Pons (tissue), 1 donor: ENCODE results near the gene NOX3.
"Not testable (repeated sequence)": the region's sequence is repeated elsewhere in the genome, so short reads cannot be mapped to it uniquely, and the experiment has no call there.

ENCODE experiments used
- DNase-seq: peaks from one replicate; pipeline ENCODE4 v3.0.0-alpha.2; 2016; ENCODE audit warnings: low spot score

Gene NOX3

DNA sequence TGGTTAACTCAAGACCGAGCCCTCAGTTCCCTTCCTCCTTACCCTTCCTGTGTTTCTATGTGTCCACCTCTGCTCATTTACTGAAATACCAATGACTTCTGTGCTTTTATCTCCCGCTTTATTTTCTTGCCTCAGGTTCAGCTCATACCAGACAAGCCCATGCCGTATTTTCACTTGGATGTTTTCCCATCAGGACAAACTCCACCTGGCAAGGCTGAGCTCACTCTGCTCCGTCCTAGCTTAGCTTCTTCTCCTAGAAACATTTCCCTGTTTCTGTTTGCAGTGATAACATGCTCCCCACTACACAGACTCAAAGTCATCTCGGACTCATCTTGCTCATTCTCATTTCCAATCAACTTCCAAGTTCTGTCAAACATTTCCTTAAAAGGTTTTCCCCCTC, 84.4 kb downstream of the NOX3 start:
- DNase-seq: no peak

- no peak for DNase-seq
Measured at GRCh38 chr6:155366325-155366724, 89.3 kb downstream of the NOX3 start.

DNA sequence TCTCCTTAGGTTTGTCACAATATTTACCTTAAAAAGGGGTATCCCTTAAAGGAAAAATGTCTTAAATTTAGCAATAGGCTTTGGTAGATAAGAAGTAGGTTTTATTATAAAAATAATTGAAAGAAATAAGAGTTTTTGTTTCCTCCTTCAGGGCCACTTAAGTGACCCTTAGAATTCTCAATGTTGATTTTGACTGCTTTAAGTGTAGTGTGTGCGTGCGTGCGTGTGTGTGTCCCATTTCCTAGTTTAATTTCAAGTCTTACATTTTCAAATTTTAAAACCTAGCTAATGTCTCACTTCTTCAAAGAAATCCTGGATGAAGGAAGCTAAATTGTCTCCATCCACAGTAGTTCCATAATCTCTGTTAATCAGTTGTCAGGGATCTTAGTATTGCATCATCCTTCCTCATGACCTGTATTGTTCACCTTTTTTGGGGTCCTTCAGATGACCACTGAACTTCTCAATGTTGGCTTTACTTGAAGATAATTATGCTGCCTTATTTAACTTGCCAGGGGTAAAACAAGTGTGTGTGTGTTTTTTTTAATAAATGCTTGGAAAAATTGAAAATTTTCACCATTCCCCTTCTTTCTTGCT, 90.7 kb downstream of the NOX3 start:
- no peak for DNase-seq

DNA sequence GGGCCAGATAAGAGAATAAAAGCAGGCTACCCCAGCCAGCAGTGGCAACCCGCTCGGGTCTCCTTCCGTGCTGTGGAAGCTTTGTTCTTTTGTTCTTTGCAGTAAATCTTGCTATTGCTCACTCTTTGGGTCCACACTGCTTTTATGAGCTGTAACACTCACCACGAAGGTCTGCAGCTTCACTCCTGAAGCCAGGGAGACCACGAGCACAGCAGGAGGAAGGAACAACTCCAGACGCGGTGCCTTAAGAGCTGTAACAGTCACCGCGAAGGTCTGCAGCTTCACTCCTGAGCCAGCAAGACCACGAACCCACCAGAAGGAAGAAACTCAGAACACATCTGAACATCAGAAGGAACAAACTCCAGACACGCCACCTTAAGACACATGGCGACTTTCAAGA, 91.6 kb downstream of the NOX3 start:
- DNase-seq: not testable (repeated sequence)

DNA sequence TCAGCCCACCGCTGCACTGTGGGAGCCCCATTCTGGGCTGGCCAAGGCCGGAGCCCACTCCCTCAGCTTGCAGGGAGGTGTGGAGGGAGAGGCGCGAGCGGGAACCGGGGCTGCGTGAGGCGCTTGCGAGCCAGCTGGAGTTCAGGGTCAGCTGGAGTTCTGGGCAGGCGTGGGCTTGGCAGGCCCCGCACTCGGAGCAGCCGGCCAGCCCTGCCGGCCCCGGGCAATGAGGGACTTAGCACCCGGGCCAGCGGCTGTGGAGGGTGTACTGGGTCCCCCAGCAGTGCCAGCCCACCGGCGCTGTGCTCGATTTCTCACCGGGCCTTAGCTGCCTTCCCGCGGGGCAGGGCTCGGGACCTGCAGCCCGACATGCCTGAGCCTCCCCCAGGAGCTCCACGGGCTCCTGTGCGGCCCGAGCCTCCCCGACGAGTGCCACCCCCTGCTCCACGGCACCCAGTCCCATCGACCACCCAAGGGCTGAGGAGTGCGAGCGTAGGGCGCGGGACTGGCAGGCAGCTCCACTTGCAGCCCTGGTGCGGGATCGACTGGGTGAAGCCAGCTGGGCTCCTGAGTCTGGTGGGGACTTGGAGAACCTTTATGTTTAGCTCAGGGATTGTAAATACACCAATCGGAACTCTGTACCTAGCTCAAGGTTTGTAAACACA, 92.5 kb downstream of the NOX3 start:
- DNase-seq: not testable (repeated sequence)

- DNase-seq: no peak
Measured at GRCh38 chr6:155354167-155354566, 101.5 kb downstream of the NOX3 start.

DNA sequence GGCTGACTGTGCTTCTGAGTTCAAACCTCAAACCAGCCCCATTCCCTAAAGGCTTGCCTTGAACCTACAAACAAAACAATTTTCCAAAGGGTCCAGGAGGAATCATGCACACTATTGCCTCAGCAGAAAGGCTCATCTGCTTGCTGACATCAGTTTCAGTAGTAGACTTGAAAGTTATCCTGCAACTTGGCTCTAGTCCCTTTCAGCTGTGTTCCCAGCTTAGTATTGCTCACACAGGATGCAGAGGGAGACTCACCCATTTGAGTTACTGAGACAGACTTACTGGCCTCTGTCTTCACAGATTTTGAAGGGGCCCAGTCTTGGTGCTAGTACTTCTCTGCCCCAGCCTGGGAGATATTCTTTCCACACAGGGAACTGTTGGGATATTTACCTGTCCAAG, 102.8 kb downstream of the NOX3 start:
- DNase-seq: no peak

DNA sequence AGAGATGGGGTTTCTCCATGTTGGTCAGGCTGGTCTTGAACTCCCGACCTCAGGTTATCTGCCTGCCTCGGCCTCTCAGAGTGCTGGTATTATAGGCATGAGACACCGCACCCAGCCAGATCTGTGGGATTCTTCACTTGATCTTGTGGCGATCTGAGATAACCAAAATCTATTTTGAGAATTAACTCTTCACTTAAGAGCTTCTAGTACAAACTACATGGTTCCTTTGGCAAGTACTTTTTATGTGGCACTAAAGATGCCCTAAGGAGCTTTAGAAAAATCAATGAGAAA, 103.6 kb downstream of the NOX3 start:
- DNase-seq: no peak

GRCh38 chr6:155351273-155352129, 104.1 kb downstream of the NOX3 start:
- DNase-seq: no peak

DNA sequence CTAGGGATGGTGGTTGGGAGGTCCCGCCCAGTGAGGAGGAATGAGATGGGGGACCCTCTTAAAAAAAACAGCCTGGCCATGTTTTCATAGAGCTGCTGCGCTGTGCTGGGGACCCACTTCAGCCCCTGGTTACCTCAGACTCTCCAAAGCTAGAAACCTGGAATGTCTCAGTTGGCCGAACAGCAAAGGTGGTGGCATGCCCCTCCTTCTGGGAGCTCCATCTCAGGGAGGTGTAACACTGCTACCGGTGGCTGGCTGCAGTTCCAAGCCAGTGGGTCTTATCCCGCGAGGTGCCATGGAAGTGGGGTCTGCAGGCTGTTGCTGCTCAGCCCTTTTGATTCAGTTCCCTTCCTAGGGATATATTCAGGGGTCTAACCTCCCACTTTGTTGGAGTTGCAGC, 105.7 kb downstream of the NOX3 start:
- DNase-seq: no peak

- no peak for DNase-seq
Measured at GRCh38 chr6:155349129-155349528, 106.5 kb downstream of the NOX3 start.

DNA sequence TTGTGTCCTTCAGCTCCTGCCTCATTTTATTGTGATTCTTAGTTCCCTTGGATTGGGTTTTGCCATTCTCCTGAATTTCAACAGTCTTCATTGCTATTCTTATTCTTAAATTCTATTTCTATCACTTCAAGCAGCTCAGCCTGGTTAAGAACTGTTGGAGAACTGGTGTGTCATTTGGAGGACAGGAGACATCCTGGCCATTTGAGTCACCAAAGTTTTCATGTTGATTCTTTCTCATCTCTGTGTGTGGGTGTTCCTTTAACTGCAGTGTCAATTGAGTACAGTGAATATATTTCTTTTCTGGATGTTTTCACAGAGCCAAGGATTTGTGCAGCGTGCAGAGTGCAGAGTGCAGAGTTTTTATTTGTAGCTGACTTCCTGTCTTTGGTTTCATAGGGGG, 107.8 kb downstream of the NOX3 start:
- no peak for DNase-seq

GRCh38 chr6:155346957-155347356, 108.7 kb downstream of the NOX3 start:
- no peak for DNase-seq
